HL-60/S4 (cell line): ENCODE measurements around the gene AAR2.

Experiments used
- in situ Hi-C: fragments of 300-500 bp; cut with MboI; formaldehyde crosslinking; loops from 2 replicates; pipeline ENCODE4 v1.14.3; 2022; ENCODE audit warnings: low sequenced_read_pairs

Gene AAR2

GRCh38 chr20:36275011-36275410 lies 38.7 kb downstream of the AAR2 start:
- in situ Hi-C loops = no loop called here

DNA sequence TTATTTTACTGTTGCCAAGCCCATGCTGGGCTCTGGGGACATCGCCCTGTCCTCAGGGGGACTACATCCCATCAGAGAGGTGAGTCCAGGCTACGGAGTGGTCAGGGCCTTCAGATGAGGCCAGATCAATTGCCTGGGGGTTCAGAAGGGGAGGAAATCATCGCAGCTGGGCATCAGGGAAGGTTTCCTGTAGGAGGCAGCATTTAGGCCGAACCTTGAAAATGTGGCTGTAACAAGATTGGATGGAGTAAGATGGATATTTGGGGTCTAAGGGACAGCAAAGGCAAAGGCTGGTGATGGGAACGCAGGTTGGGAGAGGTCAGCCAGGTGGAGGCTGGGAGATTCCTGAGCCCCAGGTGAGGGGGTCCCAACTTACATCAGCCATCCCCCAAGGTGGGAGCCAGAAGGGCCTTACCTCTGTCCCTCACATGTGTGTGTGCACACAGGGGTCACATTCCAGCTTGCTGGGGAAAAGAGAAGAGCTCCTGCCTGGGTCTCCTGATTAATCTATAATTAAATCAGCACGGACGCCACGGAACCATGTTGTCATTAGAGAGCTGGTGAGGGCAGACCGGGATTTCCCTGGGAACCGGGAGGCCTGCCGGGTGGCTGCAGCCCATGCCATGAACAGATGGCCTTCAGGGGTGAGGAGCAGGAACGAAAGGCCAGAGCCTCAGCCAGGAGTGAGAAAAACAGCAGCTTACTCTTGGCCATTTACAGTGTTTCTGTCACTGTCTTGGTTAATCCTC lies 39.3 kb downstream of the AAR2 start:
- in situ Hi-C loops = no loop called here

DNA sequence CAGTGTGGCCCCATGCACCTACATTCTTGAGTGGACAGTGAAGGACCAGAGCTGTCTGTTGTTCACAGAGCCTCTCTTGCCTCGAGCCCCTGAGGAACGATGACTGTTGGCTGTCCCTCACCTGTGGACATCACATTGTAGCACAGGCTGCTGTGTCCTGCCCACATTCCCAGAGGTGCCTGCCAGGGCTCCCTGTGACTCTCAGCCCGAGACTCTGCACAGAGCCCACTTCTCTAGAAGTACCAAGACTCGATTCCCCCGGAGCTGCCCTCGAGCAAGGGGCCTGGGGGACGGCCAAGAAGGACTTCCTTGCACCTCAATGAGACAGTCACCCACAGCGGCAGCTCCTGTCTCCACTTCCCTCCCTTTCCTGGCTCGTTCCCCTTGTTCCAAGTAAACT lies 41.3 kb downstream of the AAR2 start:
- in situ Hi-C loops = no loop called here

DNA sequence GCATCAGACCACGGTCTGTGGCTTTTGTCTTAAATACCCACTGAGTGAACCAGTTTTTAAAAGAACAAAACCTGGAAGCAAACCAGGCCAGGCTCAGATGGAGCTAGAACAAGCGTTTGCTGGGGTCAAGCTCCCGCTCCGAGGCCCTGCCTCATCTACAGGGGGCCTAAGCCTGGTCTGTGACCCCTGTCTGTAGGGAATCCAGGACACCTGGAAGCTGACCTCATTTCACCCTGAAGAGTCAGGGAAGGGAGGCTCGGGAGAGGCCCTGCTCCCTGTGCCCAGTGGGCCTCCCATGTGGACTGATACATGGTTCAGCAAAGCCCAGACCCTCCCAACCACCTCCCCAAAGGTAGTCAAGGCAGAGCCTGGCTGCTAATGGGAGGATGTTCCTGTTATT lies 43.1 kb downstream of the AAR2 start:
- in situ Hi-C loops = no loop called here

- in situ Hi-C loops = no loop called here
Measured at GRCh38 chr20:36279776-36280175, 43.5 kb downstream of the AAR2 start.

DNA sequence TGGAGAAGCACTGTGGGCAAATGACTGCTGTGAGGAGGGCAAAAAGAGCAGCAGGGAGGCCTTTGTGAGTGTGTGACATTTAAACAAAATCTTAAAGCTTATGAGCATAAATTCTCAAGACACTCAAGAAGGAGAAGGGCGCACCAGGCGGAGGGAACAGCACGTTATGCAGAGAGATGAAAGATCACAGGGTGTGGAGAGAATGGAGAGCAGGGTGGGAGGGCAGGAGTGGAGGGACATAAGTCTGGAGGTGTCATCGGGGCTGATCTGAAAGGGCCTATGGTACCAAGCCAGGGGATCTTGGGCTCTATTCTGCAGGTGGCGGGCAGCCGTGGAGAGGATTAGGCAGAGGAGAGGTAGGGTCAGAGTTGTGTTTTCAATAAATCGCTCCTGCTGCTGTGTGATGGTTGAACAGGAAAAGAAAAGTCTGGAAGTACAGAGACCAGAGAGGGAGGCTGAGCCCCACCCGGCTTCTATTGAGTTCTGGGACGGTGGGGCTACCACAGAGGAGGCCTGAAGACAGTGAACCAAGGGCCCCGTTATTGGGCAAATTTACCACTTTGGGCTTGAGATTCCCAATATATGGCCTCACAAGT lies 45.6 kb downstream of the AAR2 start:
- in situ Hi-C loops = no loop called here

- in situ Hi-C loops = no loop called here
Measured at GRCh38 chr20:36284751-36285150, 48.5 kb downstream of the AAR2 start.

DNA sequence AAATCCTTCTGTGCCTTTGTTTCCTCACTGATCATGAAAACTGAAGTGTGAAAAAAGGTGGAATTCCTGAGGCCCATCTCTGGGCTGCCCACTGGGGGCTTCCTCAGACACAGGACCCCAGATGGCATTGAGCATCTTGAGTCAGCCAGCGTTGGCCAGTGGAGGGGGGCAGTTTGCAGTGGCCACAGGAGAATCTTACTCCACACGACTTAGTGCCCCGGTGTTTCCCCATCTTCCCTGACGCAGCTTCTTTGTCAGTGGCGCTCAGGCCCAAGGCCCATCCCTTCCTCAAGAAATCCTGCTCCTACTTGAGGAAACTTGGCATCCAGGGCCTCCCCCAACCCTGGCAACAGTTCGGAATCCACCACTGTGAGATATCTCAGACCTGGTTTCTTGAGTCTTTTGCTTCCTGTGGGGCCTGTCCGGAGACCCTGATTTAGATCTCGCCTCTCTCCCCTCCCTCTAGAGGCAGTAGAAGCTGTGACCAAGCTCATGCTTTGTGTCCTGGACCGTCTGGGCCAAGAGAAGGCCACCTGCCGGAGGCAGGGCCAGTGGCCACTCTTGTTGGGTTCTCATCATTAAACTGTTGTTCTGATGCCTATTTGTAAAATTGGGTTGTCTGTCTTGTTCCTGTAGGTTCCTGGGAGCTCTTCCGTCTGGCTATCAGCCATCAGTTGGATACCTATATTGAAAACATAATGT lies 49.6 kb downstream of the AAR2 start:
- in situ Hi-C loops = no loop called here

GRCh38 chr20:36297656-36298055 lies 61.4 kb downstream of the AAR2 start:
- in situ Hi-C loops = no loop called here

GRCh38 chr20:36298061-36298460 lies 61.8 kb downstream of the AAR2 start:
- in situ Hi-C loops = no loop called here

DNA sequence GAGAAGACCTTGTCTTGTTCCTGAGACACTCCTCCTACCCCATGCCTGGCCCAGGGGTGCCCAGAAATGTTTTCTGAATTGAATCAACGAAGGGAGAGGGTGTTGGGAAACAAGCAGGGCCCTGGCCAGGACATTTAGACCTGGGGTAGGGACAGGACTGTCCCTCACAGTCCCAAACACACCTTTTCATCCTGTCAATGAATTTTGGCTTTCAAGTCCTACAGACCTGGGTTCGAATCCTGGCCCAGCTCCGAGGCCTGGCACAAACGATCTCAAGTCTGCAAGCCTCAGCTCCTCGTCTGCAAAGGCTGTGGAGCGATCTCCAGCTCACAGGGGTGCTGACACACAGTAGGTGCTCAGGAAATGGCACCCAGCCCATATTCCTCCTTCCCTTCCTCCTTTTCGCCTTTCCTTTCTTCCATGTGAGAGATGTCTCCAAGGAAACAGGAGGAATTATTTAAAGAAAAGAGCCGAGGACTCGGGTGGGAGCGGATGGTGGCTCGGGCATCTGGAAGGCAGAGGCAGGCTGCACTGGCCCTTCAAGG lies 62.6 kb downstream of the AAR2 start:
- in situ Hi-C loops = no loop called here

GRCh38 chr20:36299459-36299858 lies 63.2 kb downstream of the AAR2 start:
- in situ Hi-C loops = no loop called here

DNA sequence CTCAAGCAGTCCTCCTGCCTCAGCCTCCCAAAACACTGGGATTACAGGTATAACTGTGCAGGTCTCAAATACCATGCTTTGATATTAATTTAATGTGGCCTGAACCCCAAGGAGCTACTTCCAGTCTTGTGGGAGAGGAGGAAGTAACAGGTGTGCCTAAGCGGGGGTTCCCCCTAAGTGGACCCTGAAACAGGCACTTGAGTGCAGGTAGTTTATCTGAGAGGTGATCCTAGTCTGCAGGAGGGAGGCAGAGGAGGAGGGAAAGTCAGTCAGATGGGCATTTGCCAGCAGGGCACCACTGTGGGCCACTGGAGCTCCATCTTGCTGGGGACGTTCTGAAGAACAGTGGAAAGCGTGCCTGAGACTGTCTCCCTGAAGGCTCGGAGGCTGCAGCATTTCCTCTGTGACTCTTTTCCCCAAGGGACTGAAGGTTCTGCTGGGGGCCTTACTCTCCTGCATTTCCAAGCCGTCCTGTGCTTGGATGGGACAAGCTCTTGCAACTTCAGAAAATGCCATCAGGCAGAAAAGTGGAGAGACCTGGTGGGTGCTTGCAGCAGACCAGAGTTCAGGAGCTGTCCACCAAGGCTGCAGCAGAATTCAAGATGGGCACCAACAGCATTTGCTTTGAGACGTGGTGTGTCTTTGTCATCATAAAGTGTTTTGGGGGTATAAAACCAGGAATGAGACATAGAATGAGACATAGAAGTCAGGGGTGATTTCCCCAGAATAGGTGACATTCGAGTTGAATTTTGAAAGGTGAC lies 65.3 kb downstream of the AAR2 start:
- in situ Hi-C loops = no loop called here

- in situ Hi-C loops = no loop called here
Measured at GRCh38 chr20:36303020-36303595, 66.8 kb downstream of the AAR2 start.

DNA sequence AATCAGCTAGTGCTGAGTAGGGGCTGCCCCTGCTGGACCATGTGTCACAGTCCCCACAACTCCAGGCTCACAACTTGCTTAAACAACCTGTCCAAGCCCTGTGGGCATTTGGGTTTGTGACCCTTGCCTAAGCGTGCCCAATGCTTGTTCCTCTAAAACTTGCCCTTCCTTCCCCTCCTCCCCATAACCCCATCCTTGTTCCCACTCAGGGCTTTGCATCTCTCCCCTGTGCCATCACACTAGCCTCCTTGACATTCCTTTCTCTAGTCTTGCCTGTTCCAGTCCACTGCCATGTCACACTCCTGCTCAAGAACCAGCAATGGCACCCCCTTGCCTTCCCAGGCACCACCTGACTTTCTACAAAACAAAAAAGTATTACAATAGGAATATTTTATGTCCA lies 67.6 kb downstream of the AAR2 start:
- in situ Hi-C loops = no loop called here

GRCh38 chr20:36304786-36305495 lies 68.7 kb downstream of the AAR2 start:
- in situ Hi-C loops = no loop called here

DNA sequence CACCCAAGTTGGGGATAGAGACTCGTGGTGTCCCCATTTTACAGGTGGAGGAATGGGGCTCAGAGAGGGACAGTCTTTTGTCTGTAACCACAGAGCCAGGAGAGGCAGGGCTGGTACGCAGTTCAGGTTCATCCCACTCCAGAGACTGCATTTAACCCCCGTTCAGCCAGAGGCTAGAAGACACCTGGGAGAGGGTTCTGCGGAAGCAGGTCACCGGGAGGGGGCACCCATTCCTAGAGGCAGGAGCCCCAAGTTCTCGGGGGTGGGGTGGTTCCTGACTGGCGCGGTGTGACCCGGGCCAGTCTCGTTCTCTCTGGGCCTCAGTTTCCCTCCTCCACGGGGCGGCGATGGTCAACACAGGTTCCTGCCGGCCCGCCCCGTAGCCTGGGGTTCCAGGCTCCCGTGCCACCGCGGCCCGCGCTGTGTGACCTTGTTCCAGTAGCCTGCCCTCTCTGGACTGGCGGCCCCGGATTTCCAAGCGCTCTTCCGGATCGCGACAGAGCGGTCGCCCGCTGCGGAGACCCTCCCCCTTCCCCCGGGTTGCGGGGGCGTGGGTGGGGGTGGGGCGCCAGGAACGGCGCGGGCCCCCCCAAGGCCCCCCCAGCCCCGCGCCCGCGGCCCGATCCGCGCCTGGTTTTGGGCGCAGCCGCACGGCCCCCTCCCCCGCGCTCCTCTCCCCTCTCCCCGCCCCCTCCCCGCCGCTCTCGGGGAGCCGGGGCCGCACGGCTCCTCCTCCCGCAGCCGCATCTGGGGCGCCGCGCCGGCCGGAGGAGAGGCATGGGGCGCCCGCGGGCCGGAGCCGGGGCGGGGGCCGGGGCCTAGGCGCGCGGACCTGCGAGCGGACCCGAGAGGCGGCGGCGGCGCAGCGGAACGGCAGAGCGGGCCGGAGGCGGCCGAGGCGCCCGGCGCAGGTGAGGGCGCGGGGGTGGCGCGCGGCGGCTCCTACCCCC lies 69.6 kb downstream of the AAR2 start, which contains the start of gene DLGAP4:
Gene DLGAP4, plus strand, starts transcription at position 738 of the 950 bp plus-strand sequence. CDS start 125,379 bp downstream, outside the sequence.
- in situ Hi-C loops = no loop called here
